Nephron progenitor cell (in vitro differentiated cells): Measurements from ENCODE around the gene DDI2.

Experiments
- DNase-seq: peaks from one replicate; pipeline ENCODE4 v3.0.0; 2021
- H3K27ac Mint-ChIP-seq: 2 replicates; pipeline ENCODE4 v1.8.0; 2021; ENCODE audit warnings: mild to moderate bottlenecking, moderate library complexity, mixed read lengths
- H3K27me3 Mint-ChIP-seq: 2 replicates; pipeline ENCODE4 v1.8.0; 2021; ENCODE audit warnings: mild to moderate bottlenecking, low read depth, mixed read lengths; ENCODE audit not compliant: poor library complexity
- H3K36me3 Mint-ChIP-seq: 2 replicates; pipeline ENCODE4 v1.8.0; 2021; ENCODE audit warnings: low read depth, mixed read lengths
- H3K4me1 Mint-ChIP-seq: 2 replicates; pipeline ENCODE4 v1.8.0; 2021; ENCODE audit warnings: mixed read lengths
- H3K4me3 Mint-ChIP-seq: 2 replicates; pipeline ENCODE4 v1.8.0; 2021; ENCODE audit warnings: mild to moderate bottlenecking, moderate library complexity, mixed read lengths
- H3K9me3 Mint-ChIP-seq: 2 replicates; pipeline ENCODE4 v1.8.0; 2021; ENCODE audit warnings: mild to moderate bottlenecking, moderate library complexity, mixed read lengths
- CTCF ChIP-seq: fragments of 200-600 bp; sonication (generic); IDR thresholded peaks from 2 replicates; pipeline ENCODE4 v1.5.0; 2021; ENCODE audit warnings: antibody characterized with exemption

Gene DDI2

GRCh38 chr1:15703562-15703961 lies 86.3 kb downstream of the DDI2 start:
- no peak for DNase-seq
- Mint-ChIP-seq H3K4me1 (peaks cover 33% of the 10 kb centered on the region), H3K27me3 (no peaks in the 10 kb centered on the region), H3K27ac (peak overlapping the region; percentile 76), H3K36me3 (peaks cover 37% of the 10 kb centered on the region), H3K9me3 (no peaks in the 10 kb centered on the region), H3K4me3 (no peak overlapping the region)
- no peak for TF ChIP-seq CTCF

GRCh38 chr1:15704526-15705183 lies 87.4 kb downstream of the DDI2 start:
- Mint-ChIP-seq H3K9me3 (no peaks in the 10 kb centered on the region), H3K27ac (peak overlapping the region; percentile 84), H3K36me3 (peaks cover 28% of the 10 kb centered on the region), H3K4me1 (peaks cover 33% of the 10 kb centered on the region), H3K27me3 (no peaks in the 10 kb centered on the region), H3K4me3 (no peak overlapping the region)
- no peak for TF ChIP-seq CTCF
- DNase-seq, result no peak

- no peak for TF ChIP-seq CTCF
- H3K4me1 Mint-ChIP-seq, result peaks cover 33% of the 10 kb centered on the region
Measured at GRCh38 chr1:15705184-15705566, 87.9 kb downstream of the DDI2 start.

DNA sequence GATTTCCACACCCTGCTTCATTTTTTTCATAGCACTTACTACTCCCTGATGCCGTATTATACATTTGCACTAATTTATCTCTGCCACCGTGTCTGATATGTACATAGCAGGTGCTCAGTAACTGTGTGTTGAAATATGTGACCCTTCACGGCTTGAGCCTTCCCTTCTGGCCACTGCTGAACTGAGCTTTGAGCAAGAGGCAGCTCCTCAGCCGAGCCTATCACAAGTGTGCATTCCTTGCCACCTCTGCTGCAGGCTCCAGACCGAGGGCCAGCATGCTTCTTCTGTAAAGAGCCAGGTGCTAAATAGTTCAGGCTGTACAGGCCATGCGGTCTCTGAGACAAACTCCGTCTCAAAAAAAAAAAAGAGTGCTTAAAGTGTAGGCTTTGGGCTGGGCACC lies 89.5 kb downstream of the DDI2 start:
- Mint-ChIP-seq H3K27me3 (no peaks in the 10 kb centered on the region), H3K36me3 (peaks cover 21% of the 10 kb centered on the region), H3K27ac (peak overlapping the region; percentile 92), H3K4me1 (peaks cover 32% of the 10 kb centered on the region), H3K4me3 (no peak overlapping the region), H3K9me3 (no peaks in the 10 kb centered on the region)
- no peak for TF ChIP-seq CTCF
- no peak for DNase-seq

More at GRCh38 chr1:15705184-15705566, 87.9 kb downstream of the DDI2 start:
- no peak for DNase-seq
- Mint-ChIP-seq H3K36me3 (peaks cover 28% of the 10 kb centered on the region), H3K27ac (peak overlapping the region; percentile 52), H3K4me3 (no peak overlapping the region), H3K27me3 (no peaks in the 10 kb centered on the region), H3K9me3 (no peaks in the 10 kb centered on the region)

DNA sequence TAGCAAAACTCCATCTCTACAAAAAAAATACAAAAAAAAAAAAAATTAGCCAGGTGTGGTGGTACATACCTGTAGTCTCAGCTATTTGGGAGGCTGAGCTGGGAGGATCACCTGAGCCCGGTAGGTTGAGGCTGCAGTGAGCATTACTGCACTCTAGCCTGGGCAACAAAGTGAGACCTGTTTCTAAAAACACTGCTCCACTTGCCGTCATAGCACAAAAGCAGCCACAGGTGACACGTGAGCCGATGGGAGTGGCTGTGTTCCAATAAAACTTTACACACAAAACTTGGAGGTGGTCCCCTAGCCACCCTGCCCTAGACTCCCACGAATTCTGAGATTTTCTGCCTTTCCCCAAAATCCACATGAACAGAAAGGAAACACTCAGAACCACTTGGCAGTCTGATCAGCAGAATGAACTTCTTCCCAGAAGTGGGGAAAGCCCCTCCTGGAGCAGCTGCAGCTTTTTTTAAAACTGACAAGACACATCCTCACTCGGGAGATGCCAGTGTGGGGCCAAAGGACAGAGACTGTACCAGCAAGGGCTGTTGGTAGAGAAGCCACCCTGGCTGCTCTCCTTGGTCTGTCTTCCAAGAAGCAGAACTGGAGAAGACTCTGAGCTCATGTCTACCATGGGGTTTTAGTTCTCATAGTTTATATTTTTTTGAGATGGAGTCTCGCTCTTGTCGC lies 90.1 kb downstream of the DDI2 start:
- Mint-ChIP-seq H3K4me1 (peaks cover 28% of the 10 kb centered on the region), H3K27ac (peak overlapping the region; percentile 45)

More for the DNA sequence above, 90.1 kb downstream of the DDI2 start:
- DNase-seq, result no peak
- TF ChIP-seq CTCF, result no peak
- Mint-ChIP-seq H3K9me3 (no peaks in the 10 kb centered on the region), H3K36me3 (peaks cover 17% of the 10 kb centered on the region), H3K4me3 (no peak overlapping the region), H3K27me3 (no peaks in the 10 kb centered on the region)
